Naive thymus-derived CD4-positive, alpha-beta T cell (primary cell): Measurements from ENCODE around the gene GDPD4. TPM values are rescaled to one million over a fixed set of nuclear protein-coding genes. Genes with fewer than 3 reads are reported as not detected.

Source experiments
- ATAC-seq: fragments of 150-1000 bp; cut with Tn5 transposase; 2 replicates; pipeline ENCODE4 v1.10.0; 2021; ENCODE audit warnings: mild to moderate bottlenecking, moderate library complexity
- CTCF ChIA-PET: fragments of 350-600 bp; sonication (Branson Sonifier 250); formaldehyde crosslinking; loops from one replicate; lab custom pipeline; 2021; ENCODE audit warnings: antibody characterized with exemption; lab: Charles Lee
- POLR2A ChIA-PET: fragments of 350-600 bp; sonication (Branson Sonifier 250); formaldehyde crosslinking; loops from one replicate; lab custom pipeline; 2021; ENCODE audit warnings: antibody characterized with exemption, inconsistent platforms; lab: Charles Lee
- DNase-seq, 9 donors: peaks; one replicate each; pipeline versions ENCODE4 v3.0.0 to v3.0.0-alpha.2; 2020 to 2022; ENCODE audit warnings: mixed read lengths in 1 of 9
- H3K27ac ChIP-seq: one replicate; pipeline ENCODE4 v1.7.0; 2013; ENCODE audit warnings: mild to moderate bottlenecking, low read depth, low read length, moderate library complexity
- H3K27me3 ChIP-seq, 2 donors: one replicate each; pipeline ENCODE4 v1.7.0; 2013; ENCODE audit warnings: low read length in 2 of 2, mild to moderate bottlenecking in 2 of 2, moderate library complexity in 2 of 2; ENCODE audit not compliant: control insufficient read depth in 2 of 2, insufficient read depth in 2 of 2
- H3K36me3 ChIP-seq, 3 experiments: 1 replicate in 2 of 3; 2 replicates in 1 of 3; pipeline ENCODE4 v1.7.0; 2013; ENCODE audit warnings: low read length in 3 of 3, mild to moderate bottlenecking in 3 of 3, moderate library complexity in 1 of 3; ENCODE audit not compliant: insufficient read depth in 3 of 3, control insufficient read depth in 2 of 3
- H3K4me1 ChIP-seq, 2 donors: one replicate each; pipeline ENCODE4 v1.7.0; 2013; ENCODE audit warnings: low read length in 2 of 2, mild to moderate bottlenecking in 2 of 2, moderate library complexity in 1 of 2; ENCODE audit not compliant: control insufficient read depth in 2 of 2, insufficient read depth in 2 of 2
- H3K4me3 ChIP-seq: 2 replicates; pipeline ENCODE4 v1.7.0; 2013; ENCODE audit warnings: mild to moderate bottlenecking, low read length
- H3K9me3 ChIP-seq, 3 experiments: 1 replicate in 2 of 3; 2 replicates in 1 of 3; pipeline ENCODE4 v1.7.0; 2013; ENCODE audit warnings: low read length in 3 of 3; ENCODE audit not compliant: control insufficient read depth in 2 of 3
- H3K27ac Mint-ChIP-seq, 9 donors: one replicate each; pipeline ENCODE4 v1.8.0; 2020 to 2022; ENCODE audit warnings: mixed read lengths in 9 of 9, mild to moderate bottlenecking in 8 of 9, moderate library complexity in 5 of 9, inconsistent platforms in 2 of 9
- H3K27me3 Mint-ChIP-seq, 5 donors: one replicate each; pipeline ENCODE4 v1.8.0; 2021 to 2022; ENCODE audit warnings: mixed read lengths in 5 of 5, mild to moderate bottlenecking in 1 of 5
- H3K36me3 Mint-ChIP-seq, 5 donors: one replicate each; pipeline ENCODE4 v1.8.0; 2020 to 2022; ENCODE audit warnings: mixed read lengths in 5 of 5, mild to moderate bottlenecking in 3 of 5, inconsistent platforms in 1 of 5
- H3K4me1 Mint-ChIP-seq, 7 donors: one replicate each; pipeline ENCODE4 v1.8.0; 2020 to 2022; ENCODE audit warnings: mixed read lengths in 7 of 7, mild to moderate bottlenecking in 3 of 7, inconsistent platforms in 1 of 7
- H3K4me3 Mint-ChIP-seq, 10 donors: one replicate each; pipeline ENCODE4 v1.8.0; 2020 to 2022; ENCODE audit warnings: mild to moderate bottlenecking in 10 of 10, mixed read lengths in 10 of 10, moderate library complexity in 6 of 10, inconsistent platforms in 2 of 10
- H3K9me3 Mint-ChIP-seq, 11 donors: one replicate each; pipeline ENCODE4 v1.8.0; 2020 to 2022; ENCODE audit warnings: mixed read lengths in 11 of 11, mild to moderate bottlenecking in 4 of 11, inconsistent platforms in 1 of 11, moderate library complexity in 1 of 11
- intact Hi-C, 2 donors: fragments of 100-400 bp; cut with micrococcal nuclease; formaldehyde crosslinking; loops; one replicate each; pipeline ENCODE4 v1.15.1; 2023
- polyA plus RNA-seq, 2 donors: library from polyadenylated mRNA; unstranded; fragments of 300-500 nt; fragmentation: Illumina TruSeq; gene quantifications; one replicate each; pipeline ENCODE4 v1.2.3, GENCODE V29; 2021
- total RNA-seq, 6 experiments: library from RNA in 5 of 6; stranded (reverse) in 5 of 6; gene quantifications; 1 replicate in 5 of 6; 2 replicates in 1 of 6; pipeline ENCODE4 v1.2.3 and lab custom pipeline; 2021 to 2026

GDPD4 gene
- total and polyA plus RNA-seq, 7 experiments from 2014 or later = not detected

GRCh38 chr11:77172666-77172982, 128.9 kb downstream of the GDPD4 start:
- Mint-ChIP-seq H3K9me3 (no peaks in the 10 kb centered on the region), H3K27me3 (no peaks in the 10 kb centered on the region), H3K4me1 (peaks cover 0 to 10% (median 0%) of the 10 kb centered on the region in 7 donors), H3K4me3 (no peak overlapping the region), H3K27ac (no peak overlapping the region), H3K36me3 (no peaks in the 10 kb centered on the region)
- DNase-seq (no peak), ATAC-seq (no peak)
- POLR2A ChIA-PET = no interaction called here
- Histone ChIP-seq H3K27me3 (no peaks in the 10 kb centered on the region), H3K36me3 (no peaks in the 10 kb centered on the region), H3K4me3 (no peak overlapping the region), H3K4me1 (no peaks in the 10 kb centered on the region), H3K9me3 (no peaks in the 10 kb centered on the region), H3K27ac (no peak overlapping the region)
- intact Hi-C loops = no loop called here
- CTCF ChIA-PET = no interaction called here

GRCh38 chr11:77171885-77172665, 129.4 kb downstream of the GDPD4 start:
- ATAC-seq = no peak
- CTCF ChIA-PET = no interaction called here
- H3K4me1 Mint-ChIP-seq = peaks cover 0 to 11% (median 0%) of the 10 kb centered on the region in 7 donors

GRCh38 chr11:77171254-77171653, 130.2 kb downstream of the GDPD4 start:
- Histone ChIP-seq H3K4me3 (no peak overlapping the region), H3K27me3 (no peaks in the 10 kb centered on the region), H3K4me1 (no peaks in the 10 kb centered on the region), H3K27ac (no peak overlapping the region), H3K9me3 (no peaks in the 10 kb centered on the region), H3K36me3 (no peaks in the 10 kb centered on the region)
- intact Hi-C loops = no loop called here
- Mint-ChIP-seq H3K9me3 (no peaks in the 10 kb centered on the region), H3K27ac (no peak overlapping the region), H3K27me3 (peaks cover 0 to 1% (median 0%) of the 10 kb centered on the region in 5 donors), H3K4me3 (no peak overlapping the region), H3K36me3 (no peaks in the 10 kb centered on the region), H3K4me1 (peaks cover 0 to 11% (median 0%) of the 10 kb centered on the region in 7 donors)
- CTCF ChIA-PET = no interaction called here
- POLR2A ChIA-PET = no interaction called here
- DNase-seq (no peak), ATAC-seq (no peak)

More at GRCh38 chr11:77171885-77172665, 129.4 kb downstream of the GDPD4 start:
- H3K27me3 ChIP-seq = no peaks in the 10 kb centered on the region
- no peak overlapping the region for H3K27ac ChIP-seq
- peak in 1 of 9 donors; percentile 1 for DNase-seq
- H3K9me3 Mint-ChIP-seq = no peaks in the 10 kb centered on the region
- no peak overlapping the region for H3K27ac Mint-ChIP-seq
- no peaks in the 10 kb centered on the region for H3K27me3 Mint-ChIP-seq
- H3K4me1 ChIP-seq = no peaks in the 10 kb centered on the region
- POLR2A ChIA-PET = no interaction called here
- H3K36me3 ChIP-seq = no peaks in the 10 kb centered on the region
- no peak overlapping the region for H3K4me3 ChIP-seq
- intact Hi-C loops = no loop called here
- no peak overlapping the region for H3K4me3 Mint-ChIP-seq
- H3K36me3 Mint-ChIP-seq = no peaks in the 10 kb centered on the region
- H3K9me3 ChIP-seq = no peaks in the 10 kb centered on the region

- ChIA-PET POLR2A (no interaction called here), CTCF (no interaction called here)
- no peaks in the 10 kb centered on the region for H3K36me3 Mint-ChIP-seq
- no peaks in the 10 kb centered on the region for H3K9me3 ChIP-seq
- no peak overlapping the region for H3K4me3 Mint-ChIP-seq
- H3K27ac Mint-ChIP-seq = no peak overlapping the region
- H3K27me3 ChIP-seq = no peaks in the 10 kb centered on the region
- no peak overlapping the region for H3K27ac ChIP-seq
- H3K27me3 Mint-ChIP-seq = peaks cover 0 to 3% (median 0%) of the 10 kb centered on the region in 5 donors
- DNase-seq (no peak), ATAC-seq (no peak)
- H3K36me3 ChIP-seq = no peaks in the 10 kb centered on the region
- peaks cover 0 to 5% (median 0%) of the 10 kb centered on the region in 7 donors for H3K4me1 Mint-ChIP-seq
- H3K4me3 ChIP-seq = no peak overlapping the region
- intact Hi-C loops = no loop called here
- H3K9me3 Mint-ChIP-seq = no peaks in the 10 kb centered on the region
- H3K4me1 ChIP-seq = no peaks in the 10 kb centered on the region
Measured at GRCh38 chr11:77170107-77170506, 131.4 kb downstream of the GDPD4 start.

GRCh38 chr11:77167791-77168190, 133.7 kb downstream of the GDPD4 start:
- H3K9me3 Mint-ChIP-seq = no peaks in the 10 kb centered on the region
- intact Hi-C loops = no loop called here
- no peaks in the 10 kb centered on the region for H3K36me3 Mint-ChIP-seq
- no peak overlapping the region for H3K4me3 Mint-ChIP-seq
- peaks cover 0 to 3% (median 0%) of the 10 kb centered on the region in 5 donors for H3K27me3 Mint-ChIP-seq
- no peak overlapping the region for H3K27ac Mint-ChIP-seq
- CTCF ChIA-PET = no interaction called here
- H3K4me1 ChIP-seq = no peaks in the 10 kb centered on the region
- H3K27ac ChIP-seq = no peak overlapping the region
- no peaks in the 10 kb centered on the region for H3K9me3 ChIP-seq
- peaks cover 0 to 2% (median 0%) of the 10 kb centered on the region in 7 donors for H3K4me1 Mint-ChIP-seq
- DNase-seq (no peak), ATAC-seq (no peak)
- H3K4me3 ChIP-seq = no peak overlapping the region
- no peaks in the 10 kb centered on the region for H3K27me3 ChIP-seq
- H3K36me3 ChIP-seq = no peaks in the 10 kb centered on the region
- POLR2A ChIA-PET = no interaction called here

- Mint-ChIP-seq H3K27me3 (peaks cover 0 to 4% (median 0%) of the 10 kb centered on the region in 5 donors), H3K27ac (no peak overlapping the region), H3K36me3 (no peaks in the 10 kb centered on the region), H3K9me3 (no peaks in the 10 kb centered on the region), H3K4me1 (peaks cover 0 to 2% (median 0%) of the 10 kb centered on the region in 7 donors), H3K4me3 (no peak overlapping the region)
- no peak overlapping the region for H3K27ac ChIP-seq
- H3K9me3 ChIP-seq = no peaks in the 10 kb centered on the region
- no peak overlapping the region for H3K4me3 ChIP-seq
- ChIA-PET POLR2A (no interaction called here), CTCF (no interaction called here)
- ATAC-seq (no peak), DNase-seq (no peak)
- intact Hi-C loops = no loop called here
- H3K36me3 ChIP-seq = no peaks in the 10 kb centered on the region
- H3K27me3 ChIP-seq = no peaks in the 10 kb centered on the region
- no peaks in the 10 kb centered on the region for H3K4me1 ChIP-seq
Measured at GRCh38 chr11:77167111-77167626, 134.3 kb downstream of the GDPD4 start.
